Neutrophil (primary cell): ENCODE data around the gene SLC9A4.

Experiments used
- H3K27ac ChIP-seq: fragments of 200-600 bp; sonication (generic); 2 replicates; pipeline ENCODE4 v1.5.1; 2016; ENCODE audit warnings: mild to moderate bottlenecking, moderate library complexity
- H3K27me3 ChIP-seq: fragments of 200-600 bp; sonication (generic); 2 replicates; pipeline ENCODE4 v1.6.0; 2016; ENCODE audit warnings: mild to moderate bottlenecking
- H3K36me3 ChIP-seq: fragments of 200-600 bp; sonication (generic); 2 replicates; pipeline ENCODE4 v1.5.1; 2017
- H3K4me1 ChIP-seq, 2 experiments: fragments of 200-600 bp in 1 of 2; sonication (generic) in 1 of 2; 1 replicate in 1 of 2; 2 replicates in 1 of 2; pipeline versions ENCODE4 v1.5.1 to v1.6.1; 2013 to 2016; ENCODE audit warnings: low read depth in 1 of 2, low read length in 1 of 2, mild to moderate bottlenecking in 1 of 2, moderate library complexity in 1 of 2; ENCODE audit not compliant: control insufficient read depth in 1 of 2, insufficient read depth in 1 of 2
- H3K4me3 ChIP-seq, 2 experiments: fragments of 200-600 bp in 1 of 2; sonication (generic) in 1 of 2; 1 replicate in 1 of 2; 2 replicates in 1 of 2; pipeline ENCODE4 v1.5.1; 2013 to 2016; ENCODE audit warnings: low read depth in 1 of 2, low read length in 1 of 2, mild to moderate bottlenecking in 1 of 2, moderate library complexity in 1 of 2
- H3K9me3 ChIP-seq: fragments of 200-600 bp; sonication (generic); 2 replicates; pipeline ENCODE4 v1.5.1; 2016
- TF ChIP-seq, protein P1 (sequence below): fragments of 200-600 bp; sonication (generic); IDR thresholded peaks from 2 replicates; pipeline ENCODE4 v1.5.1; 2016; ENCODE audit warnings: antibody characterized with exemption

The SLC9A4 gene

DNA sequence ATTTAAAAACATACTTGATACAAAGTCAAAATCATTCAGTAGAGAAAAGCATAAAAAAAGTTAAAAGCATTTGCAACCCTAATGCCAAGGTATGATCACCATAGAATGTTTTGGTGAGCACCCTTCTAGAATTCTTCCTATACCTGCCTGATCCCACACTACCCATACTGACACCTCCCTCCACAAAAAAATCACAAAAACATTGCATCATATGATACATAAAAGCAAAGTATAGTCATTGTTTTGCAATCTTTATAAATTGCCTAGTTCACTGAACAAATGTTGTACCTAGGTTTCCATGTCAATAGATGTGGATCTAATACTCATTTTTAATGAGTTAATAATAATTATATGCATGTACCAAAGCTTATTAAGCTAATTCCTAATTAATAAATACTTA, 54.1 kb downstream of the SLC9A4 start:
- peaks cover 18% of the 10 kb centered on the region for H3K27me3 ChIP-seq
- no peaks in the 10 kb centered on the region for H3K36me3 ChIP-seq
- no peak overlapping the region for H3K4me3 ChIP-seq
- H3K27ac ChIP-seq, result no peak overlapping the region
- H3K4me1 ChIP-seq, result no peaks in the 10 kb centered on the region
- H3K9me3 ChIP-seq, result no peaks in the 10 kb centered on the region
- TF ChIP-seq, protein P1, sequence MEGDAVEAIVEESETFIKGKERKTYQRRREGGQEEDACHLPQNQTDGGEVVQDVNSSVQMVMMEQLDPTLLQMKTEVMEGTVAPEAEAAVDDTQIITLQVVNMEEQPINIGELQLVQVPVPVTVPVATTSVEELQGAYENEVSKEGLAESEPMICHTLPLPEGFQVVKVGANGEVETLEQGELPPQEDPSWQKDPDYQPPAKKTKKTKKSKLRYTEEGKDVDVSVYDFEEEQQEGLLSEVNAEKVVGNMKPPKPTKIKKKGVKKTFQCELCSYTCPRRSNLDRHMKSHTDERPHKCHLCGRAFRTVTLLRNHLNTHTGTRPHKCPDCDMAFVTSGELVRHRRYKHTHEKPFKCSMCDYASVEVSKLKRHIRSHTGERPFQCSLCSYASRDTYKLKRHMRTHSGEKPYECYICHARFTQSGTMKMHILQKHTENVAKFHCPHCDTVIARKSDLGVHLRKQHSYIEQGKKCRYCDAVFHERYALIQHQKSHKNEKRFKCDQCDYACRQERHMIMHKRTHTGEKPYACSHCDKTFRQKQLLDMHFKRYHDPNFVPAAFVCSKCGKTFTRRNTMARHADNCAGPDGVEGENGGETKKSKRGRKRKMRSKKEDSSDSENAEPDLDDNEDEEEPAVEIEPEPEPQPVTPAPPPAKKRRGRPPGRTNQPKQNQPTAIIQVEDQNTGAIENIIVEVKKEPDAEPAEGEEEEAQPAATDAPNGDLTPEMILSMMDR, result no peak

- no peak overlapping the region for H3K4me3 ChIP-seq
- no peaks in the 10 kb centered on the region for H3K36me3 ChIP-seq
- TF ChIP-seq, protein P1, result no peak
- no peak overlapping the region for H3K27ac ChIP-seq
- H3K27me3 ChIP-seq, result peaks cover 9% of the 10 kb centered on the region
- no peaks in the 10 kb centered on the region for H3K9me3 ChIP-seq
- no peaks in the 10 kb centered on the region for H3K4me1 ChIP-seq
Measured at GRCh38 chr2:102538491-102538890, 65.5 kb downstream of the SLC9A4 start.

DNA sequence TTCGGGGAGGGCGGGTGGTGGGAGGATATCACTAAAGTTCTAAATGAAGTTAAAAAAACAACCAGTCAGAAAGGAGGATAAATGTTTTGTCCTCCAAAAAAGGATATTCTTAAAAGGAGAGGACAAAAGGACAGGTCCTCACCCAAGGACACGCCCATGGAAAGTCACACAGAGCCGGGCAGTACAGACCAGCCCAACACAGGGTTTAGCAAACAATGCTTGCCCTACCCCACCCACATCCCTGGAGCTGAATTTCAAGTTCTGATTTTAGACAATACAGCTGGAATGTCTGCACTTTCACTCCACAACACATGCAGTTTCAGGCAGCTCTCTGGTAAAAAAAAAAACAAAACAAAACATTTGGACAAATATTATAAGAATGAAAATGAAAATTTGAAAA, 67.9 kb downstream of the SLC9A4 start:
- TF ChIP-seq, protein P1, result no peak
- no peaks in the 10 kb centered on the region for H3K4me1 ChIP-seq
- H3K9me3 ChIP-seq, result no peaks in the 10 kb centered on the region
- no peak overlapping the region for H3K4me3 ChIP-seq
- H3K36me3 ChIP-seq, result no peaks in the 10 kb centered on the region
- peaks cover 9% of the 10 kb centered on the region for H3K27me3 ChIP-seq
- no peak overlapping the region for H3K27ac ChIP-seq

DNA sequence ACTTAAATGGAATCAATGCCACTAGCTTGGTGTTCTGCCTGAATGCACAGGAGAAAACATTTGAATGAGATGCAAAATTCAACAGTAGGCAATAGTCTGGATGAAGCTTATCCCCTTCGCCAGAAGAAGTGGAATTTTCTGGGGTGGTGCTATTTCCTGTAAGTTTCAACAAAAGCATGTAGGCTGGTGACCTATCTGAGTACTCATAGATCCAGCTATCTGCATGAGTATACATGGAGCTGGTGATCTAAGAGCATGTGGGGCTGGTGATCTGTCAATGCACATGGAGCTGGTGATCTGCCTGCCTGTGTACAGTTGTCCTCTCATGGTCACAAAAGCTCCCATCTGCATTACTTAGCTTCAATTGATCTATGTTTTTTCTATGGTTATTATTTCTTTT, 71.2 kb downstream of the SLC9A4 start:
- Histone ChIP-seq H3K9me3 (peaks cover 4% of the 10 kb centered on the region), H3K36me3 (no peaks in the 10 kb centered on the region), H3K4me1 (no peaks in the 10 kb centered on the region), H3K4me3 (no peak overlapping the region), H3K27ac (no peak overlapping the region), H3K27me3 (peaks cover 1% of the 10 kb centered on the region)
- TF ChIP-seq, protein P1, result no peak

DNA sequence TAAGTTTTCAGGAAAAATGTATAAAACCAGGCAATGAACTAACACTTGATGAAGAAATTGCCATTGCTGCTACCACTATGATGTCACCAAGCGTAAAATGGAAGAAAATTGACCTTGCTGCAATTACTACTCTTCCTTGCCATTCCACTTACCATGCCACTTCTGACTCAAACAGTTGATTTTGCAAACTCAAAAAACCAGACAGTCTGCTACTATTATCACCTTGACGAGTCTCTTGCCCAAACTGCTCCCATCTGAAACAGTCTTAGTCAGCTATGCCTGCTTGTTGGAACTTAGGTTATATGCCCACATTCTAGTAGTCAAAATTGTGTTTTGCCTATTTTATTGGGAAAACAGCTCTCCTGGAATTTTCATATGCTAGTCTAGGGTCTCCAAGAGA, 74.4 kb downstream of the SLC9A4 start:
- Histone ChIP-seq H3K27ac (no peak overlapping the region), H3K4me1 (no peaks in the 10 kb centered on the region), H3K36me3 (no peaks in the 10 kb centered on the region), H3K9me3 (peaks cover 4% of the 10 kb centered on the region), H3K4me3 (no peak overlapping the region), H3K27me3 (no peaks in the 10 kb centered on the region)
- TF ChIP-seq, protein P1, result no peak

DNA sequence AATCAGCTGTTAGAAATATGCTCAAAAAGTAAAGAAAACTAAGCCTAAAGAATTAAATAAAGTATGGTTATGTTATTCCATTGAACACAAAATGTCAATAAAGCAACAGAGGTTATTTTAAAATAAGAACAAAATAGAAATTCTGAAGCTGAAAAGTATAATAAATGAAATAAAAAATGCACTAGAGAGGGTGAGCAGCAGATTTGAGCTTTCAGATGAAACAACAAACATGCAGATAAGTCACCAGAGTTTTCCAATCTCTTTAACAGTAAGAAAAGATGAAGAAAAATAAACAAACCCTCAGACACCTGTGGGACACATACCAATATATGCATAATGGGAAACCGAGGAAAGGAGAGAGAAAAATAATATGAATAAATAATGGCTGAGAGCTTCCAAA, 76.0 kb downstream of the SLC9A4 start:
- Histone ChIP-seq H3K9me3 (peaks cover 4% of the 10 kb centered on the region), H3K36me3 (no peaks in the 10 kb centered on the region)
- TF ChIP-seq, protein P1, result no peak

More for the DNA sequence above, 76.0 kb downstream of the SLC9A4 start:
- no peak overlapping the region for H3K4me3 ChIP-seq
- H3K27ac ChIP-seq, result no peak overlapping the region
- H3K4me1 ChIP-seq, result no peaks in the 10 kb centered on the region
- peaks cover 7% of the 10 kb centered on the region for H3K27me3 ChIP-seq
